Stimulated activated CD8-positive, alpha-beta memory T cell treated with anti-CD3 and anti-CD28 coated beads, Interleukin-7, amount 100 ng/mL, for 24 hours (primary cell): ENCODE results near the gene SEPHS1.
A peak's percentile ranks its signal among the peaks of the same experiment; 100 is the strongest.
"Not testable (repeated sequence)": the region's sequence is repeated elsewhere in the genome, so short reads cannot be mapped to it uniquely, and the experiment has no call there.

Source experiments
- DNase-seq: peaks from one replicate; pipeline ENCODE4 v3.0.0-alpha.2; 2020; ENCODE audit warnings: low read depth

The SEPHS1 gene

GRCh38 chr10:13360587-13360986 lies 12.5 kb upstream of the SEPHS1 start:
- DNase-seq, result no peak

- DNase-seq, result no peak
Observed at GRCh38 chr10:13356392-13356791, 8.3 kb upstream of the SEPHS1 start.

- no peak for DNase-seq
Observed at GRCh38 chr10:13354783-13355182, 6.7 kb upstream of the SEPHS1 start.

- no peak for DNase-seq
Observed at GRCh38 chr10:13352519-13352918, 4.4 kb upstream of the SEPHS1 start.

- DNase-seq, result no peak
Observed at GRCh38 chr10:13351340-13351915, 3.3 kb upstream of the SEPHS1 start.

GRCh38 chr10:13349463-13350274 lies 1.6 kb upstream of the SEPHS1 start:
- DNase-seq, result no peak

GRCh38 chr10:13347500-13348156 lies 465 bp downstream of the SEPHS1 start:
- peak; percentile 56 for DNase-seq

GRCh38 chr10:13347043-13347499 lies 1.0 kb downstream of the SEPHS1 start:
- DNase-seq, result no peak

GRCh38 chr10:13346283-13347042 lies 1.6 kb downstream of the SEPHS1 start:
- no peak for DNase-seq

GRCh38 chr10:13340626-13341376 lies 7.3 kb downstream of the SEPHS1 start:
- DNase-seq, result no peak

- no peak for DNase-seq
Observed at GRCh38 chr10:13340068-13340467, 8.0 kb downstream of the SEPHS1 start.

GRCh38 chr10:13338390-13339110 lies 9.5 kb downstream of the SEPHS1 start:
- DNase-seq, result no peak

GRCh38 chr10:13337827-13338196 lies 10.3 kb downstream of the SEPHS1 start:
- no peak for DNase-seq

- DNase-seq, result no peak
Observed at GRCh38 chr10:13337128-13337826, 10.8 kb downstream of the SEPHS1 start.

GRCh38 chr10:13335881-13336280 lies 12.2 kb downstream of the SEPHS1 start:
- DNase-seq, result no peak

GRCh38 chr10:13334556-13334955 lies 13.5 kb downstream of the SEPHS1 start:
- no peak for DNase-seq

GRCh38 chr10:13331646-13332045 lies 16.4 kb downstream of the SEPHS1 start:
- no peak for DNase-seq

GRCh38 chr10:13330980-13331379 lies 17.1 kb downstream of the SEPHS1 start:
- not testable (repeated sequence) for DNase-seq

- no peak for DNase-seq
Observed at GRCh38 chr10:13329565-13329964, 18.5 kb downstream of the SEPHS1 start.

- DNase-seq, result no peak
Observed at GRCh38 chr10:13328613-13329012, 19.5 kb downstream of the SEPHS1 start.
